Loucy (cell line): Measurements from ENCODE around the gene PEX19.

Experiments
- CTCF ChIP-seq: fragments of 200-600 bp; sonication (generic); conservative IDR thresholded peaks from 2 replicates; pipeline ENCODE4 v1.5.1; 2014; ENCODE audit warnings: mild to moderate bottlenecking, antibody characterized with exemption, low read length
- EZH2phosphoT487 ChIP-seq: fragments of 200-600 bp; IDR thresholded peaks from 2 replicates; pipeline ENCODE4 v1.6.1; 2018; ENCODE audit warnings: antibody characterized with exemption, mild to moderate bottlenecking, moderate library complexity, borderline replicate concordance

GRCh38 chr1:160282807-160283206, 2.1 kb downstream of the PEX19 start:
- TF ChIP-seq CTCF (0 out of 2 replicates have a peak, but pooled peaks have one; percentile 12), EZH2phosphoT487 (no peak)
